ENCODE measurements around the gene DUS2.

GRCh38 chr16:67990018-67990386, 33.1 kb upstream of the DUS2 start:
- TF ChIP-seq CTCF (IDR thresholded peaks at IDR 0.05; ENCODE audit: borderline replicate concordance, extremely low read depth, low read length, poor library complexity, severe bottlenecking), result no peak
- no peak for TF ChIP-seq EZH2 (IDR thresholded peaks at IDR 0.05; ENCODE audit: borderline replicate concordance, low read depth, low read length, severe bottlenecking)
